ENCODE data around the gene NEDD4L. TPM values are rescaled to one million over a fixed set of nuclear protein-coding genes. Genes with fewer than 3 reads are reported as not detected.

The NEDD4L gene
- total RNA-seq, 1 donor from 2014 or later, result 162 TPM

GRCh38 chr18:58065956-58066355 is 21.9 kb downstream of the NEDD4L start:
- peaks cover 27% of the 10 kb centered on the region for H3K4me1 Mint-ChIP-seq (ENCODE audit: low read depth)
- no peak overlapping the region for H3K4me3 Mint-ChIP-seq (ENCODE audit: low read depth)
- H3K27me3 Mint-ChIP-seq, result no peaks in the 10 kb centered on the region
- DNase-seq (ENCODE audit: low spot score, unreplicated experiment), result no peak
- no peak for TF ChIP-seq CTCF (IDR thresholded peaks at IDR 0.05; ENCODE audit: unreplicated experiment)
- peaks cover 3% of the 10 kb centered on the region for H3K9me3 Mint-ChIP-seq (ENCODE audit: low read depth)
- no peak overlapping the region for H3K27ac Mint-ChIP-seq
- peaks cover 20% of the 10 kb centered on the region for H3K36me3 Mint-ChIP-seq (ENCODE audit: insufficient read depth)

GRCh38 chr18:58067601-58068000 is 23.6 kb downstream of the NEDD4L start:
- Mint-ChIP-seq H3K27ac (peak overlapping the region; percentile 39), H3K4me3 (ENCODE audit: low read depth) (no peak overlapping the region), H3K4me1 (ENCODE audit: low read depth) (peaks cover 25% of the 10 kb centered on the region), H3K9me3 (ENCODE audit: low read depth) (peaks cover 9% of the 10 kb centered on the region), H3K27me3 (no peaks in the 10 kb centered on the region), H3K36me3 (ENCODE audit: insufficient read depth) (peaks cover 24% of the 10 kb centered on the region)
- no peak for DNase-seq (ENCODE audit: low spot score, unreplicated experiment)
- TF ChIP-seq CTCF (IDR thresholded peaks at IDR 0.05; ENCODE audit: unreplicated experiment), result no peak

- Mint-ChIP-seq H3K4me1 (ENCODE audit: low read depth) (peaks cover 25% of the 10 kb centered on the region), H3K9me3 (ENCODE audit: low read depth) (peaks cover 9% of the 10 kb centered on the region), H3K4me3 (ENCODE audit: low read depth) (no peak overlapping the region), H3K36me3 (ENCODE audit: insufficient read depth) (peaks cover 29% of the 10 kb centered on the region), H3K27ac (peak overlapping the region; percentile 40), H3K27me3 (no peaks in the 10 kb centered on the region)
- no peak for DNase-seq (ENCODE audit: low spot score, unreplicated experiment)
- no peak for TF ChIP-seq CTCF (IDR thresholded peaks at IDR 0.05; ENCODE audit: unreplicated experiment)
Measured at GRCh38 chr18:58069099-58069498, 25.1 kb downstream of the NEDD4L start.

- Mint-ChIP-seq H3K36me3 (ENCODE audit: insufficient read depth) (peaks cover 29% of the 10 kb centered on the region), H3K4me1 (ENCODE audit: low read depth) (peaks cover 25% of the 10 kb centered on the region), H3K27ac (peak overlapping the region; percentile 40), H3K9me3 (ENCODE audit: low read depth) (peaks cover 9% of the 10 kb centered on the region), H3K4me3 (ENCODE audit: low read depth) (no peak overlapping the region), H3K27me3 (no peaks in the 10 kb centered on the region)
- TF ChIP-seq CTCF (IDR thresholded peaks at IDR 0.05; ENCODE audit: unreplicated experiment), result no peak
- DNase-seq (ENCODE audit: low spot score, unreplicated experiment), result no peak
Measured at GRCh38 chr18:58069721-58070292, 25.8 kb downstream of the NEDD4L start.

GRCh38 chr18:58076052-58076451 is 32.0 kb downstream of the NEDD4L start:
- Mint-ChIP-seq H3K4me1 (ENCODE audit: low read depth) (peaks cover 7% of the 10 kb centered on the region), H3K27ac (no peak overlapping the region)

More at GRCh38 chr18:58076052-58076451, 32.0 kb downstream of the NEDD4L start:
- Mint-ChIP-seq H3K9me3 (ENCODE audit: low read depth) (peaks cover 5% of the 10 kb centered on the region), H3K4me3 (ENCODE audit: low read depth) (no peak overlapping the region), H3K36me3 (ENCODE audit: insufficient read depth) (peaks cover 15% of the 10 kb centered on the region), H3K27me3 (no peaks in the 10 kb centered on the region)
- no peak for DNase-seq (ENCODE audit: low spot score, unreplicated experiment)
- TF ChIP-seq CTCF (IDR thresholded peaks at IDR 0.05; ENCODE audit: unreplicated experiment), result no peak
